HG03045 (cell line): ENCODE results near the gene PIK3R2.
"Not testable (repeated sequence)": the region's sequence is repeated elsewhere in the genome, so short reads cannot be mapped to it uniquely, and the experiment has no call there.

Source experiments
- ATAC-seq: cut with Tn5 transposase; IDR thresholded peaks from one replicate; pipeline ENCODE4 v1.9.1; 2021; ENCODE audit warnings: mild to moderate bottlenecking, moderate library complexity; ENCODE audit not compliant: unreplicated experiment

Gene PIK3R2

GRCh38 chr19:18152817-18153555, at the start of gene PIK3R2:
Gene PIK3R2 (plus strand): TSS chr19:18153163. CDS start chr19:18155880, 2,717 bp downstream.
- ATAC-seq: peak; percentile 64

- ATAC-seq: no peak
Observed at GRCh38 chr19:18104793-18105131, 48.2 kb upstream of the PIK3R2 start.

GRCh38 chr19:18105259-18105658, 47.7 kb upstream of the PIK3R2 start:
- not testable (repeated sequence) for ATAC-seq

- ATAC-seq: no peak
Observed at GRCh38 chr19:18107235-18107634, 45.7 kb upstream of the PIK3R2 start.

- ATAC-seq: no peak
Observed at GRCh38 chr19:18108897-18109296, 44.1 kb upstream of the PIK3R2 start.

GRCh38 chr19:18109341-18109732, 43.6 kb upstream of the PIK3R2 start:
- no peak for ATAC-seq

- ATAC-seq: no peak
Observed at GRCh38 chr19:18109733-18110608, 43.0 kb upstream of the PIK3R2 start.

- no peak for ATAC-seq
Observed at GRCh38 chr19:18110609-18111232, 42.2 kb upstream of the PIK3R2 start.

- no peak for ATAC-seq
Observed at GRCh38 chr19:18112989-18113478, 39.9 kb upstream of the PIK3R2 start.

- no peak for ATAC-seq
Observed at GRCh38 chr19:18113827-18114226, 39.1 kb upstream of the PIK3R2 start.

GRCh38 chr19:18114483-18114882, 38.5 kb upstream of the PIK3R2 start:
- no peak for ATAC-seq

GRCh38 chr19:18117364-18117691, 35.6 kb upstream of the PIK3R2 start:
- no peak for ATAC-seq

GRCh38 chr19:18117692-18118378, 35.1 kb upstream of the PIK3R2 start:
- ATAC-seq: peak; percentile 83

- no peak for ATAC-seq
Observed at GRCh38 chr19:18118420-18119012, 34.4 kb upstream of the PIK3R2 start.

- ATAC-seq: no peak
Observed at GRCh38 chr19:18119013-18119716, 33.8 kb upstream of the PIK3R2 start.

- ATAC-seq: no peak
Observed at GRCh38 chr19:18119717-18120105, 33.3 kb upstream of the PIK3R2 start.

- ATAC-seq: no peak
Observed at GRCh38 chr19:18120127-18120526, 32.8 kb upstream of the PIK3R2 start.

- no peak for ATAC-seq
Observed at GRCh38 chr19:18121166-18121565, 31.8 kb upstream of the PIK3R2 start.

- no peak for ATAC-seq
Observed at GRCh38 chr19:18122424-18122823, 30.5 kb upstream of the PIK3R2 start.
